Transverse colon (tissue), 4 donors: ENCODE measurements around the gene FLVCR1. TPM values are rescaled to one million over a fixed set of nuclear protein-coding genes. Genes with fewer than 3 reads are reported as not detected.

Experiments used
- DNase-seq: peaks from one replicate; pipeline ENCODE4 v3.0.0-alpha.2; 2019
- H3K27ac ChIP-seq, 4 donors: fragments of 200-600 bp; sonication (generic); 2 replicates each; pipeline ENCODE4 v1.5.1; 2016 to 2018; ENCODE audit warnings: inconsistent platforms in 4 of 4
- H3K27me3 ChIP-seq: fragments of 200-600 bp; sonication (generic); 2 replicates; pipeline ENCODE4 v1.5.1; 2017; ENCODE audit warnings: inconsistent platforms
- H3K36me3 ChIP-seq, 4 donors: fragments of 200-600 bp; sonication (generic); 2 replicates each; pipeline ENCODE4 v1.5.1; 2017 to 2019; ENCODE audit warnings: inconsistent platforms in 4 of 4
- H3K4me1 ChIP-seq, 4 donors: fragments of 200-600 bp; sonication (generic); 2 replicates each; pipeline ENCODE4 v1.5.1; 2017 to 2020; ENCODE audit warnings: inconsistent platforms in 4 of 4
- H3K4me3 ChIP-seq, 4 donors: fragments of 200-600 bp; sonication (generic); 1 replicate in 1 of 4; 2 replicates in 3 of 4; pipeline versions ENCODE4 v1.5.1 to v1.6.1; 2017 to 2019; ENCODE audit warnings: inconsistent platforms in 4 of 4
- H3K9me3 ChIP-seq, 2 donors: fragments of 200-600 bp; sonication (generic); 2 replicates each; pipeline ENCODE4 v1.5.1; 2017 to 2019; ENCODE audit warnings: inconsistent platforms in 2 of 2
- EP300 ChIP-seq: sonication (generic); formaldehyde crosslinking; IDR thresholded peaks from one replicate; pipeline ENCODE4 v1.6.1; 2017; ENCODE audit warnings: antibody characterized with exemption, low read depth
- POLR2A ChIP-seq: fragments of 450-650 bp; IDR thresholded peaks from one replicate; pipeline ENCODE4 v1.6.1; 2016; ENCODE audit warnings: antibody characterized with exemption, mild to moderate bottlenecking, moderate library complexity
- POLR2AphosphoS5 ChIP-seq, 3 donors: sonication (generic); formaldehyde crosslinking; IDR thresholded peaks; one replicate each; pipeline ENCODE4 v1.6.1; 2016; ENCODE audit warnings: antibody characterized with exemption in 3 of 3
- WGBS, 2 donors: methylation state at CpG; one replicate each; pipeline ENCODE4 v1.1.5; 2018; ENCODE audit warnings: low coverage in 1 of 2; 5-methylcytosine and 5-hydroxymethylcytosine counted together
- in situ Hi-C, 4 donors: fragments of 200-750 bp; cut with MboI; loops; one replicate each; pipeline versions ENCODE4 v1.15.0 to v1.15.1; 2017; ENCODE audit warnings: low sequenced_read_pairs in 3 of 4, low pct_ligation_motif_present in 1 of 4, low pct_unique_long_range_greater_than_20kb in 1 of 4
- intact Hi-C: fragments of 100-400 bp; cut with DNase I; formaldehyde crosslinking; loops from one replicate; pipeline ENCODE4 v1.15.1; 2023; ENCODE audit warnings: low total_unique reads
- total RNA-seq, 4 donors: library from RNA; depleted of rRNA; stranded (reverse); fragments of >200 nt; gene quantifications; one replicate each; pipeline ENCODE4 v1.1.0, GENCODE V29; 2016
- TF ChIP-seq, protein P1 (sequence below), 5 experiments: fragments of 200-600 bp in 3 of 5; fragments of 450-650 bp in 2 of 5; sonication (generic) in 3 of 5; IDR thresholded peaks; 1 replicate in 2 of 5; 2 replicates in 3 of 5; pipeline ENCODE4 v1.5.1; 2016 to 2017; ENCODE audit warnings: antibody characterized with exemption in 5 of 5, inconsistent platforms in 3 of 5, mild to moderate bottlenecking in 2 of 5, moderate library complexity in 1 of 5

The FLVCR1 gene
- total RNA-seq, 4 donors from 2014 or later: 13.2 to 21.3 (median 17.3) TPM

DNA sequence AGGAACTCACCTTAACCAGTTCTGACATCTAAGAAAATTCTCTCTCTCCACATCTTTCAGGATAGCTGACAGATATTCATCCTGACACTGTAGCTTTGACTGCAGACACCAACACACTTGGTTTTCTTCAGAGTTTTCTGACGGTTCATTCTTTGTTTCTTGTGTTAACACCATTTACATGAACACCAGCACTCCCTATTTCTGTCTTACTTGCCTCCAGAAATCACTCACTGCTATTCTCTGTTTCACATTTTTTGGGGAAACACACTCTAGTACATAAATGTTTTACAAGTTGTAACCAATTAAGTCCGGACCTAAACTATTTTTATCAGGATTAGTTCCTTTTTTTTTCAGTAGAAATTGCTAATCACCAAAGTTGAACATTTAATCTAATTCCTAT lies 15.4 kb downstream of the FLVCR1 start:
- in situ Hi-C loops: no loop called here
- Histone ChIP-seq H3K27ac (no peak overlapping the region), H3K36me3 (peaks cover 0 to 33% (median 4%) of the 10 kb centered on the region in 4 donors), H3K4me3 (no peak overlapping the region), H3K4me1 (no peaks in the 10 kb centered on the region), H3K9me3 (no peaks in the 10 kb centered on the region), H3K27me3 (no peaks in the 10 kb centered on the region)
- intact Hi-C loops: no loop called here
- DNase-seq: no peak
- no peak for TF ChIP-seq POLR2AphosphoS5 (IDR thresholded peaks at IDR 0.05)
- TF ChIP-seq, protein P1, sequence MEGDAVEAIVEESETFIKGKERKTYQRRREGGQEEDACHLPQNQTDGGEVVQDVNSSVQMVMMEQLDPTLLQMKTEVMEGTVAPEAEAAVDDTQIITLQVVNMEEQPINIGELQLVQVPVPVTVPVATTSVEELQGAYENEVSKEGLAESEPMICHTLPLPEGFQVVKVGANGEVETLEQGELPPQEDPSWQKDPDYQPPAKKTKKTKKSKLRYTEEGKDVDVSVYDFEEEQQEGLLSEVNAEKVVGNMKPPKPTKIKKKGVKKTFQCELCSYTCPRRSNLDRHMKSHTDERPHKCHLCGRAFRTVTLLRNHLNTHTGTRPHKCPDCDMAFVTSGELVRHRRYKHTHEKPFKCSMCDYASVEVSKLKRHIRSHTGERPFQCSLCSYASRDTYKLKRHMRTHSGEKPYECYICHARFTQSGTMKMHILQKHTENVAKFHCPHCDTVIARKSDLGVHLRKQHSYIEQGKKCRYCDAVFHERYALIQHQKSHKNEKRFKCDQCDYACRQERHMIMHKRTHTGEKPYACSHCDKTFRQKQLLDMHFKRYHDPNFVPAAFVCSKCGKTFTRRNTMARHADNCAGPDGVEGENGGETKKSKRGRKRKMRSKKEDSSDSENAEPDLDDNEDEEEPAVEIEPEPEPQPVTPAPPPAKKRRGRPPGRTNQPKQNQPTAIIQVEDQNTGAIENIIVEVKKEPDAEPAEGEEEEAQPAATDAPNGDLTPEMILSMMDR (IDR thresholded peaks at IDR 0.05): no peak
- no peak for TF ChIP-seq POLR2A
- no peak for TF ChIP-seq EP300
- WGBS, 2 donors: 60 to 63% methylated on average over 2 of the region's 2 CpGs

DNA sequence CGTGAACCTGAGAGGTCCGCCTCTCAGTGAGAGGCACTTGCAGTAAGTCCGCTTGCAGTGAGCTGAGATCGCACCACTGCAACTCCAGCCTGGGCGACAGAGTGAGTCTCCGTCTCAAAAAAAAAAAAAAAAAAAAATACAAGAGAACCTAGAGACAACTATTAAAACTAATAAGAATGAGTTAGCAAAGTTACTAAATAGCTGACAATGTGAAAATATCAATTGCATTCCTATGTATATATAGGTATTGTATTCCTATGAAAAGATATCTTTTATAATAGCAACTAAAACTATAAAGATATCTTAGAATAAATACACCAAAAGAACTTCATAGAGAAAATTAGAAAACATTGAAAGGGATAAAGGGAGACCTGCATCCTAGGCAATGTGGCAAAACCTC lies 20.3 kb downstream of the FLVCR1 start:
- H3K9me3 ChIP-seq: no peaks in the 10 kb centered on the region
- 95 to 100% methylated on average over 5 to 6 of the region's 6 CpGs for whole genome bisulfite sequencing, 2 donors
- H3K27ac ChIP-seq: no peak overlapping the region
- DNase-seq: no peak
- H3K27me3 ChIP-seq: no peaks in the 10 kb centered on the region
- no peaks in the 10 kb centered on the region for H3K4me1 ChIP-seq
- in situ Hi-C loops (no loop called here), intact Hi-C loops (no loop called here)
- no peak overlapping the region for H3K4me3 ChIP-seq
- H3K36me3 ChIP-seq: peaks cover 0 to 23% (median 1%) of the 10 kb centered on the region in 4 donors
- no peak for TF ChIP-seq POLR2AphosphoS5 (IDR thresholded peaks at IDR 0.05)
- TF ChIP-seq POLR2A: no peak
- TF ChIP-seq, protein P1 (IDR thresholded peaks at IDR 0.05): no peak
- no peak for TF ChIP-seq EP300

DNA sequence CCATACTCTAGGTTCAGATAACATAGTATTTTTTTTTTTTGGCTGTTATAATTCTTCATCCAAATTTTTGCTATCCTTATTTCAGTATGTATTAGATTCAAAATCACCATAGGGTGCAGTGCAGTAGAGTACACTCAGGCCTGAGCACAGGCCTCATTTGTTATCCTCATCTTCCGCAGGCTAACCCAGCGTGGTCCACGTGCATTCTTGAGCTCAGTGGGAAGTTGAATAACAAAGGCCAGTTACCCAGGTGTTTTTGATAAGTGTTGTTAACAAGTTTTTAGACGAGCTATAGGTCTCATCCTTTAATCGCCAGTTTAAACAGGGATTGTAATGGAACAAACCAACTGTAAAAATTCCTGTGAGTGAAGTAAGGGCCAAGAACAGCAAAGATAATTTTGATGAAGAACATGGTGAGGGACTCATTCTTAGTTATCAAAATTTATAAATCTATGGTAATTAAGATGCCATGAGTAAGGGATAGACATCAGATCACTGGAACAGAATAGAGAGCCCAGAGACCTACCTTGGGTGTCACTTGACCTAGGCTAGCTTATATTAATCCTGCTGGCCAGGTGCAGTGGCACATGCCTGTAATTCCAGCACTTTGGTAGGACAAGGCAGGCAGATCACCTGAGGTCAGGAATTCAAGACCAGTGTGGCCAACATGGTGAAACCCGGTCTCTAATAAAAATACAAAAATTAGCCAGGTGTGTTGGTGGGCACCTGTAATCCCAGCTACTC lies 22.0 kb downstream of the FLVCR1 start:
- in situ Hi-C loops: no loop called here
- no peaks in the 10 kb centered on the region for H3K9me3 ChIP-seq
- H3K4me1 ChIP-seq: no peaks in the 10 kb centered on the region
- no peak overlapping the region for H3K4me3 ChIP-seq
- WGBS, 2 donors: 84 to 88% methylated on average over 5 to 6 of the region's 6 CpGs
- H3K27me3 ChIP-seq: no peaks in the 10 kb centered on the region
- no peak for DNase-seq
- intact Hi-C loops: no loop called here
- H3K36me3 ChIP-seq: peaks cover 0 to 22% (median 0%) of the 10 kb centered on the region in 4 donors
- TF ChIP-seq POLR2A (no peak), POLR2AphosphoS5 (IDR thresholded peaks at IDR 0.05) (no peak), EP300 (no peak)
- TF ChIP-seq, protein P1 (IDR thresholded peaks at IDR 0.05): no peak
- no peak overlapping the region for H3K27ac ChIP-seq

DNA sequence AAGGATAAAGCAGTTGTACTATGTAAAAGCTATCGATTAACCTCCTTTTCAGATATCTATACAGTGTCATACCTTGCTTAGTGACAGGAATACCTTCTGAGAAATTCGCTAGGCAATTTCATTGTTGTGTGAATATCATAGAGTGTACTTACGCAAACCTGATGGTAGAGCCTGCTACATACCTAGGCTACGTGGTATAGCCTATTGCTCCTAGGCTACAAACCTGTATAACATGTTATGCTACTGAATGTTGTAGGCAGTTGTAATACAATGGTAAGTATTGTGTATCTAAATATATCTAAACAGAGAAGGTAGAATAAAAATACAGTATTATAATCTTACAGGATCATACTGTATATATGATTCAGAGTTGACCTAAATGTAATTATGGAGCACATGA lies 26.5 kb downstream of the FLVCR1 start:
- in situ Hi-C loops: no loop called here
- Histone ChIP-seq H3K36me3 (peaks cover 0 to 32% (median 14%) of the 10 kb centered on the region in 4 donors), H3K9me3 (no peaks in the 10 kb centered on the region)

DNA sequence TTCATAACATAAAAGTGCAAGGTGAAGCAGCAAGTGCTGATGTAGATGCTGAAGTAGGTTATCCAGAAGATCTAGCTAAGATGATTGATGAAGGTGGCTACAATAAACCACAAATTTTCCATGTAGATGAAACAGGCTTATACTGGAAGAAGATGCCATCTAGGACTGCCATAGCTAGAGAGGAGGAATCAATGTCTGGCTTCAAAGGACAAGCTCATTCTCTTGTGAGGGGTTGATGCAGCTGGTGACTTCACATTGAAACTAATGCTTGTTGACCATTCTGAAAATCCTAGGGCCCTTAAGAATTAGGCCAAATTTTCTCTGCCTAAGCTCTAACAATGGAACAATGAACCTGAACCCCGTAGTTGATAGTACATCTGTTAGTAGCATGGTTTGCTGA lies 34.0 kb downstream of the FLVCR1 start:
- no peaks in the 10 kb centered on the region for H3K4me1 ChIP-seq
- in situ Hi-C loops (no loop called here), intact Hi-C loops (no loop called here)
- H3K27me3 ChIP-seq: no peaks in the 10 kb centered on the region
- no peak overlapping the region for H3K27ac ChIP-seq
- TF ChIP-seq POLR2A: no peak
- TF ChIP-seq POLR2AphosphoS5 (IDR thresholded peaks at IDR 0.05): no peak
- TF ChIP-seq, protein P1 (IDR thresholded peaks at IDR 0.05): no peak
- no peak for TF ChIP-seq EP300
- DNase-seq: no peak
- H3K36me3 ChIP-seq: peaks cover 0 to 31% (median 14%) of the 10 kb centered on the region in 4 donors
- 100% methylated on average over 1 of the region's 1 CpG; no CpG with 5 or more reads in 1 of the 2 donors for WGBS, 2 donors
- no peaks in the 10 kb centered on the region for H3K9me3 ChIP-seq
- no peak overlapping the region for H3K4me3 ChIP-seq

More for the DNA sequence above, 26.5 kb downstream of the FLVCR1 start:
- 72 to 81% methylated on average over 3 to 4 of the region's 4 CpGs for WGBS, 2 donors
- Histone ChIP-seq H3K27ac (no peak overlapping the region), H3K4me1 (no peaks in the 10 kb centered on the region), H3K4me3 (no peak overlapping the region), H3K27me3 (no peaks in the 10 kb centered on the region)
- DNase-seq: no peak
- intact Hi-C loops: no loop called here
- TF ChIP-seq EP300: no peak
